HepG2 (cell line): Measurements from ENCODE around the gene UBE2QL1. TPM values are rescaled to one million over a fixed set of nuclear protein-coding genes. Genes with fewer than 3 reads are reported as not detected.

Source experiments
- ATAC-seq: fragments of 200-7000 bp; cut with Tn5 transposase; 3 replicates; pipeline ENCODE4 v1.9.1; 2020; ENCODE audit warnings: mild to moderate bottlenecking, moderate library complexity
- BruUV-seq: library from RNA; stranded (reverse); fragments of 400-500 nt; replicated peaks from 2 replicates; lab custom pipeline; 2021; lab: Mats Ljungman, UMichigan
- CTCF ChIA-PET: fragments of 300-600 bp; formaldehyde crosslinking; extraction: SDS; loops from one replicate; lab custom pipeline; 2021; ENCODE audit warnings: low total read pairs, inconsistent platforms, low intra/inter-chr PET ratio; lab: Yijun Ruan, JAX
- POLR2A ChIA-PET: fragments of 350-600 bp; sonication (Branson Sonifier 250); formaldehyde crosslinking; loops from one replicate; lab custom pipeline; 2020; ENCODE audit warnings: antibody characterized with exemption, inconsistent platforms; lab: Yijun Ruan, JAX
- DNase-seq: peaks from one replicate; pipeline ENCODE4 v3.0.0-alpha.2; 2015; ENCODE audit warnings: low spot score
- FAIRE-seq: peaks from 3 replicates; lab custom pipeline; 2011; peaks lifted over from hg19 to GRCh38; lab: Jason Lieb, UNC
- H2AFZ ChIP-seq: one replicate; pipeline ENCODE4 v1.6.1; 2011; ENCODE audit warnings: low read length, inconsistent platforms
- H3K27ac ChIP-seq: fragments of 300-600 bp; 3 replicates; pipeline ENCODE4 v1.8.0; 2011; ENCODE audit warnings: mixed run types, mild to moderate bottlenecking, mixed read lengths, low read length, inconsistent platforms; ENCODE audit not compliant: insufficient read depth; ENCODE audit errors: extremely low read length
- H3K27me3 ChIP-seq, 2 experiments: fragments of 200-600 bp in 1 of 2; 2 replicates in 1 of 2; 3 replicates in 1 of 2; pipeline versions ENCODE4 v1.6.0 to v1.8.0; 2011; ENCODE audit warnings: low read length in 2 of 2, mild to moderate bottlenecking in 2 of 2, moderate library complexity in 2 of 2, inconsistent platforms in 1 of 2; ENCODE audit not compliant: insufficient read depth in 2 of 2, control insufficient read depth in 1 of 2
- H3K36me3 ChIP-seq, 2 experiments: fragments of 200-600 bp in 1 of 2; replicated peaks in 1 of 2; 2 replicates in 1 of 2; 3 replicates in 1 of 2; pipeline versions ENCODE4 v1.5.1 to v1.8.0; 2011; ENCODE audit warnings: low read length in 2 of 2, inconsistent platforms in 1 of 2; ENCODE audit not compliant: insufficient read depth in 2 of 2, control insufficient read depth in 1 of 2
- H3K4me1 ChIP-seq: 2 replicates; pipeline ENCODE4 v1.5.1; 2012; ENCODE audit warnings: low read length, inconsistent platforms; ENCODE audit not compliant: insufficient read depth
- H3K4me2 ChIP-seq: 2 replicates; pipeline ENCODE4 v1.6.0; 2011; ENCODE audit warnings: low read depth, low read length, inconsistent platforms
- H3K4me3 ChIP-seq, 3 experiments: fragments of 200-600 bp in 1 of 3; sonication (generic), shearing (Covaris generic) in 1 of 3; replicated peaks in 1 of 3; 2 replicates each; pipeline ENCODE4 v1.5.1; 2011 to 2016; ENCODE audit warnings: low read length in 3 of 3, inconsistent platforms in 2 of 3, low read depth in 2 of 3, mild to moderate bottlenecking in 2 of 3, control low read depth in 1 of 3, mixed read lengths in 1 of 3; ENCODE audit not compliant: insufficient read depth in 1 of 3
- H3K79me2 ChIP-seq: one replicate; pipeline ENCODE4 v1.6.1; 2011; ENCODE audit warnings: low read length, inconsistent platforms; ENCODE audit not compliant: insufficient read depth
- H3K9ac ChIP-seq: 2 replicates; pipeline ENCODE4 v1.6.0; 2011; ENCODE audit warnings: mild to moderate bottlenecking, low read depth, low read length, inconsistent platforms; ENCODE audit not compliant: insufficient read depth
- H3K9me3 ChIP-seq: 2 replicates; pipeline ENCODE4 v1.5.1; 2012; ENCODE audit warnings: mild to moderate bottlenecking, low read length
- H4K20me1 ChIP-seq: 2 replicates; pipeline ENCODE4 v1.6.0; 2011; ENCODE audit warnings: inconsistent platforms, mild to moderate bottlenecking, low read length, moderate library complexity; ENCODE audit not compliant: insufficient read depth
- ATAD3A ChIP-seq: sonication (generic); formaldehyde crosslinking; IDR thresholded peaks from 2 replicates; pipeline ENCODE4 v1.4.0; 2020; ENCODE audit warnings: missing genetic modification reagents
- ERF ChIP-seq: IDR thresholded peaks from 2 replicates; pipeline ENCODE4 v1.6.1; 2018; ENCODE audit warnings: missing biosample characterization, missing genetic modification reagents
- FOXO1 ChIP-seq: sonication (generic); formaldehyde crosslinking; IDR thresholded peaks from 2 replicates; pipeline ENCODE4 v1.4.0; 2020; ENCODE audit warnings: missing genetic modification reagents
- HMGA1 ChIP-seq: sonication (generic); formaldehyde crosslinking; conservative IDR thresholded peaks from 2 replicates; pipeline ENCODE4 v1.4.0; 2020; ENCODE audit warnings: missing genetic modification reagents
- KDM5A ChIP-seq: fragments of 200-600 bp; sonication (generic); IDR thresholded peaks from 2 replicates; pipeline ENCODE4 v1.7.0; 2018; ENCODE audit warnings: antibody characterized with exemption, mild to moderate bottlenecking, low read length, borderline replicate concordance
- KLF12 ChIP-seq: sonication (generic); formaldehyde crosslinking; IDR thresholded peaks from 2 replicates; pipeline ENCODE4 v1.4.0; 2020; ENCODE audit warnings: missing genetic modification reagents, borderline replicate concordance
- MXI1 ChIP-seq: IDR thresholded peaks from 3 replicates; pipeline ENCODE4 v1.6.1; 2012; ENCODE audit warnings: low read depth, low read length, inconsistent platforms, borderline replicate concordance
- NR1H2 ChIP-seq: sonication (generic); formaldehyde crosslinking; IDR thresholded peaks from 2 replicates; pipeline ENCODE4 v1.8.1; 2022; ENCODE audit warnings: low read depth, missing genetic modification reagents, borderline replicate concordance
- PAX8 ChIP-seq: sonication (generic); formaldehyde crosslinking; IDR thresholded peaks from 2 replicates; pipeline ENCODE4 v1.8.0; 2022; ENCODE audit warnings: mild to moderate bottlenecking, missing genetic modification reagents, borderline replicate concordance
- PRPF4 ChIP-seq: fragments of 200-400 bp; formaldehyde crosslinking; IDR thresholded peaks from 2 replicates; pipeline ENCODE4 v1.6.1; 2016; ENCODE audit warnings: low read length, low read depth; ENCODE audit not compliant: poor library complexity, severe bottlenecking
- SCMH1 ChIP-seq: sonication (generic); formaldehyde crosslinking; IDR thresholded peaks from 2 replicates; pipeline ENCODE4 v1.9.0; 2021; ENCODE audit warnings: missing genetic modification reagents, mild to moderate bottlenecking, borderline replicate concordance
- SIX1 ChIP-seq: sonication (generic); formaldehyde crosslinking; IDR thresholded peaks from 2 replicates; pipeline ENCODE4 v1.4.0; 2020; ENCODE audit warnings: missing genetic modification reagents, borderline replicate concordance
- SMAD1 ChIP-seq: sonication (generic); formaldehyde crosslinking; IDR thresholded peaks from 2 replicates; pipeline ENCODE4 v1.4.0; 2020; ENCODE audit warnings: missing genetic modification reagents, low read depth, mild to moderate bottlenecking, borderline replicate concordance
- SOX13 ChIP-seq, 3 experiments: fragments of 450-650 bp in 1 of 3; sonication (generic) in 1 of 3; formaldehyde crosslinking in 1 of 3; IDR thresholded peaks in 2 of 3; conservative IDR thresholded peaks in 1 of 3; 2 replicates each; pipeline versions ENCODE4 v1.5.0 to v1.6.1; 2016 to 2020; ENCODE audit warnings: antibody characterized with exemption in 1 of 3, mild to moderate bottlenecking in 1 of 3, missing compliant biosample characterization in 1 of 3, missing genetic modification reagents in 1 of 3, moderate library complexity in 1 of 3
- ZNF160 ChIP-seq: sonication (generic); formaldehyde crosslinking; IDR thresholded peaks from 2 replicates; pipeline ENCODE4 v1.8.0; 2022; ENCODE audit warnings: mild to moderate bottlenecking, inconsistent platforms, missing genetic modification reagents
- ZNF468 ChIP-seq: sonication (generic); formaldehyde crosslinking; IDR thresholded peaks from 2 replicates; pipeline ENCODE4 v1.8.0; 2022; ENCODE audit warnings: mild to moderate bottlenecking, moderate library complexity, missing genetic modification reagents
- ZNF607 ChIP-seq: sonication (generic); formaldehyde crosslinking; IDR thresholded peaks from 2 replicates; pipeline ENCODE4 v1.5.1; 2020; ENCODE audit warnings: missing genetic modification reagents, mild to moderate bottlenecking, borderline replicate concordance
- ZNF781 ChIP-seq: sonication (generic); formaldehyde crosslinking; IDR thresholded peaks from 2 replicates; pipeline ENCODE4 v1.5.1; 2020; ENCODE audit warnings: borderline replicate concordance, mild to moderate bottlenecking, missing genetic modification reagents; ENCODE audit errors: not compliant biosample characterization
- WGBS: methylation state at CpG from one replicate; pipeline ENCODE4 v1.1.6; 2017; ENCODE audit warnings: low lambda C conversion rate; 5-methylcytosine and 5-hydroxymethylcytosine counted together
- in situ Hi-C: cut with HindIII; loops from 2 replicates; pipeline ENCODE4 v1.10.0; 2017; ENCODE audit warnings: low pct_unique_long_range_greater_than_20kb; ENCODE audit not compliant: extremely low pct_ligation_motif_present
- intact Hi-C: fragments of 100-400 bp; cut with micrococcal nuclease; formaldehyde crosslinking; loops from one replicate; pipeline ENCODE4 v1.10.0; 2022; ENCODE audit not compliant: unreplicated experiment
- polyA plus RNA-seq, 8 experiments: library from polyadenylated mRNA; depleted of rRNA in 3 of 8; stranded (reverse) in 7 of 8; unstranded in 1 of 8; fragments of >200 nt; fragmentation: Illumina TruSeq in 4 of 8; extraction: Trizol in 4 of 8; gene quantifications; 2 replicates each; pipeline versions ENCODE4 v1.2.1 to v1.2.3, GENCODE V29; 2011 to 2016; ENCODE audit warnings: low read depth in 4 of 8, missing spikeins in 1 of 8, mixed read lengths in 1 of 8; ENCODE audit not compliant: insufficient read depth in 1 of 8
- total RNA-seq, 5 experiments: library from RNA; depleted of rRNA; stranded (reverse); fragments of >200 nt; fragmentation: Illumina TruSeq; extraction: Trizol; gene quantifications; 2 replicates each; pipeline ENCODE4 v1.2.3, GENCODE V29; 2016; ENCODE audit warnings: low read depth in 1 of 5
- TF ChIP-seq, protein P1 (sequence below): sonication (generic); formaldehyde crosslinking; IDR thresholded peaks from 2 replicates; pipeline ENCODE4 v1.5.1; 2020; ENCODE audit warnings: missing genetic modification reagents, mild to moderate bottlenecking, borderline replicate concordance
- TF ChIP-seq, protein P2 (sequence below): sonication (generic); formaldehyde crosslinking; IDR thresholded peaks from 2 replicates; pipeline ENCODE4 v1.5.0; 2020; ENCODE audit warnings: missing genetic modification reagents

UBE2QL1 gene
- total and polyA plus RNA-seq, 2 of the 13 experiments (the other 11 are each of a cell fraction or from before 2014, with no cell fraction given) = not detected

DNA sequence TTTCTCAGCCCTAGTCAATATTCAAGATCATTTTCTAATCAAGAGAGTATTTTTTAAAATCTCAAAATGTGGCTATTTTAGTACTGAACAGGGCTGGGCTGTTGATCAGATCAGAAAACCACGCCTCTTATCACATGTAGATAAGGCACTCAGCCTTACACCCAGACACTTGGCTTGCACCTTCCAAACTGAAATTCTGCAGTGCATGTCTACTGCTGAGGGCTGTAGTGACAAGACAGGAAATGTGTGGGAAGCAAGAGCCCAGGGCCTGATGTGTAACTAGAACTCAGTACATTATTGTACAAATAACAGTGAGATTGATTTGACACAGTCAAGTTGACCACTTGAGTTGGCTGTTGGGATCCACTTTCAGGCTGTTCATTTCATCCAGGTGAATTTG is 48.6 kb downstream of the UBE2QL1 start (continued):
- TF ChIP-seq, protein P1, sequence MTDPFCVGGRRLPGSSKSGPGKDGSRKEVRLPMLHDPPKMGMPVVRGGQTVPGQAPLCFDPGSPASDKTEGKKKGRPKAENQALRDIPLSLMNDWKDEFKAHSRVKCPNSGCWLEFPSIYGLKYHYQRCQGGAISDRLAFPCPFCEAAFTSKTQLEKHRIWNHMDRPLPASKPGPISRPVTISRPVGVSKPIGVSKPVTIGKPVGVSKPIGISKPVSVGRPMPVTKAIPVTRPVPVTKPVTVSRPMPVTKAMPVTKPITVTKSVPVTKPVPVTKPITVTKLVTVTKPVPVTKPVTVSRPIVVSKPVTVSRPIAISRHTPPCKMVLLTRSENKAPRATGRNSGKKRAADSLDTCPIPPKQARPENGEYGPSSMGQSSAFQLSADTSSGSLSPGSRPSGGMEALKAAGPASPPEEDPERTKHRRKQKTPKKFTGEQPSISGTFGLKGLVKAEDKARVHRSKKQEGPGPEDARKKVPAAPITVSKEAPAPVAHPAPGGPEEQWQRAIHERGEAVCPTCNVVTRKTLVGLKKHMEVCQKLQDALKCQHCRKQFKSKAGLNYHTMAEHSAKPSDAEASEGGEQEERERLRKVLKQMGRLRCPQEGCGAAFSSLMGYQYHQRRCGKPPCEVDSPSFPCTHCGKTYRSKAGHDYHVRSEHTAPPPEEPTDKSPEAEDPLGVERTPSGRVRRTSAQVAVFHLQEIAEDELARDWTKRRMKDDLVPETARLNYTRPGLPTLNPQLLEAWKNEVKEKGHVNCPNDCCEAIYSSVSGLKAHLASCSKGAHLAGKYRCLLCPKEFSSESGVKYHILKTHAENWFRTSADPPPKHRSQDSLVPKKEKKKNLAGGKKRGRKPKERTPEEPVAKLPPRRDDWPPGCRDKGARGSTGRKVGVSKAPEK (CRISPR knock-in tag) = no peak
- TF ChIP-seq ZNF468 (CRISPR knock-in tag) (no peak), HMGA1 (CRISPR knock-in tag) (no peak), PRPF4 (no peak), ZNF607 (CRISPR knock-in tag) (no peak), SOX13 (IDR thresholded peaks at IDR 0.05) (no peak), SOX13 (CRISPR knock-in tag; conservative IDR thresholded peaks at IDR 0.05 in 1 of 2, IDR thresholded peaks at IDR 0.05 in 1 of 2) (no peak)
- TF ChIP-seq, protein P2, sequence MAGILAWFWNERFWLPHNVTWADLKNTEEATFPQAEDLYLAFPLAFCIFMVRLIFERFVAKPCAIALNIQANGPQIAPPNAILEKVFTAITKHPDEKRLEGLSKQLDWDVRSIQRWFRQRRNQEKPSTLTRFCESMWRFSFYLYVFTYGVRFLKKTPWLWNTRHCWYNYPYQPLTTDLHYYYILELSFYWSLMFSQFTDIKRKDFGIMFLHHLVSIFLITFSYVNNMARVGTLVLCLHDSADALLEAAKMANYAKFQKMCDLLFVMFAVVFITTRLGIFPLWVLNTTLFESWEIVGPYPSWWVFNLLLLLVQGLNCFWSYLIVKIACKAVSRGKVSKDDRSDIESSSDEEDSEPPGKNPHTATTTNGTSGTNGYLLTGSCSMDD (CRISPR knock-in tag) = no peak

DNA sequence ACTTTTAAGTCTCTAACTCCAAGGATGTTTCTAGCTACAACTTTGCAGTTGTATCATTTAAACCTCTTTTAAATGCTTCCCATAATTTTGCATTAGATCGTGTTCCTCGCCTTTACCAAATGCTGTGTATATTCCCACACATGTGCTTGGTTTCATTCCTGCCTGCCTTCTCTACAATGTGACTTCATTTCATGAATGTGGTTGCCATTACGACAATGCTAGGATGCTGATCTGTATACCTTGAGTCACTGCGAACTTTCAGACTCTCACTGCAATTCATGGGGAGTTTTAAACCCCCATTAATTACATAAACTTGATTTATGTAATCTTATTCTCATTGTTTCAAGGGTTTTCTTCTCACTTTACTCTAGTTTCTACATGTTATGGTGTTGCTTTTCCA is 50.3 kb downstream of the UBE2QL1 start:
- no peaks in the 10 kb centered on the region for H4K20me1 ChIP-seq
- H3K4me3 ChIP-seq = no peak overlapping the region
- in situ Hi-C loops = no loop called here
- no peaks in the 10 kb centered on the region for H3K79me2 ChIP-seq
- CTCF ChIA-PET = no interaction called here
- peaks cover 23% of the 10 kb centered on the region for H3K4me1 ChIP-seq
- H3K9ac ChIP-seq = no peak overlapping the region
- 31% methylated on average over 4 of the region's 4 CpGs for WGBS
- H3K4me2 ChIP-seq = no peak overlapping the region
- no peaks in the 10 kb centered on the region for H3K36me3 ChIP-seq
- no TSS peak for BruUV-seq
- intact Hi-C loops = no loop called here
- FAIRE-seq (no peak), ATAC-seq (no peak), DNase-seq (no peak)
- POLR2A ChIA-PET = no interaction called here
- peaks cover 0 to 25% of the 10 kb centered on the region in 2 experiments; a peak in 2 of 5 replicates for H3K27me3 ChIP-seq
- H3K9me3 ChIP-seq = no peaks in the 10 kb centered on the region
- H3K27ac ChIP-seq = no peak overlapping the region
- H2AFZ ChIP-seq = no peak overlapping the region
- TF ChIP-seq PAX8 (no peak), MXI1 (no peak), SIX1 (CRISPR knock-in tag) (no peak), KLF12 (CRISPR knock-in tag) (no peak), KDM5A (no peak), NR1H2 (no peak), SCMH1 (CRISPR knock-in tag) (no peak), ATAD3A (no peak), ERF (CRISPR knock-in tag) (no peak), ZNF781 (CRISPR knock-in tag) (no peak), SMAD1 (CRISPR knock-in tag) (no peak), FOXO1 (CRISPR knock-in tag) (no peak), ZNF160 (no peak)
